Aorta (tissue), 5 donors: ENCODE measurements around the gene SLC44A4. TPM values are rescaled to one million over a fixed set of nuclear protein-coding genes. Genes with fewer than 3 reads are reported as not detected.
A peak's percentile ranks its signal among the peaks of the same experiment; 100 is the strongest.
"Not testable (repeated sequence)": the region's sequence is repeated elsewhere in the genome, so short reads cannot be mapped to it uniquely, and the experiment has no call there.

Experiments used
- ATAC-seq: fragments of 200-7000 bp; cut with Tn5 transposase; one replicate; pipeline ENCODE4 v1.9.1; 2022; ENCODE audit warnings: moderate library complexity; ENCODE audit not compliant: low FRiP score
- DNase-seq, 2 donors: peaks; one replicate each; pipeline ENCODE4 v3.0.0-alpha.2; 2020
- H3K27ac ChIP-seq, 2 donors: one replicate each; pipeline ENCODE4 v1.5.1; 2013; ENCODE audit warnings: low read length in 2 of 2, mild to moderate bottlenecking in 2 of 2, moderate library complexity in 2 of 2, control low read depth in 1 of 2, inconsistent platforms in 1 of 2, low read depth in 1 of 2
- H3K27me3 ChIP-seq, 2 donors: one replicate each; pipeline ENCODE4 v1.6.1; 2013; ENCODE audit warnings: control low read depth in 1 of 2, low read length in 1 of 2, mild to moderate bottlenecking in 1 of 2, moderate library complexity in 1 of 2; ENCODE audit not compliant: insufficient read depth in 2 of 2, control insufficient read depth in 1 of 2
- H3K36me3 ChIP-seq, 2 donors: one replicate each; pipeline ENCODE4 v1.6.1; 2013; ENCODE audit warnings: control low read depth in 1 of 2, low read length in 1 of 2, mild to moderate bottlenecking in 1 of 2; ENCODE audit not compliant: insufficient read depth in 2 of 2, control insufficient read depth in 1 of 2
- H3K4me1 ChIP-seq, 2 donors: one replicate each; pipeline ENCODE4 v1.6.1; 2013; ENCODE audit warnings: low read length in 2 of 2, control low read depth in 1 of 2, mild to moderate bottlenecking in 1 of 2, moderate library complexity in 1 of 2; ENCODE audit not compliant: insufficient read depth in 2 of 2, control insufficient read depth in 1 of 2
- H3K4me3 ChIP-seq, 2 donors: one replicate each; pipeline ENCODE4 v1.5.1; 2013; ENCODE audit warnings: low read length in 2 of 2, control low read depth in 1 of 2, mild to moderate bottlenecking in 1 of 2
- H3K9me3 ChIP-seq: one replicate; pipeline ENCODE4 v1.6.1; 2013; ENCODE audit warnings: mild to moderate bottlenecking, low read length; ENCODE audit not compliant: control insufficient read depth
- WGBS, 2 donors: extraction: QIAGEN DNeasy Blood & Tissue Kit; methylation state at CpG; one replicate each; pipeline ENCODE4 v1.1.7; 2013; 5-methylcytosine and 5-hydroxymethylcytosine counted together
- intact Hi-C, 2 donors: fragments of 100-400 bp; cut with DNase I; formaldehyde crosslinking; loops; one replicate each; pipeline versions ENCODE4 v1.14.2 to v1.15.0; 2022
- polyA plus RNA-seq, 2 donors: library from polyadenylated mRNA; stranded (reverse); fragments of 200-250 nt; gene quantifications; one replicate each; pipeline ENCODE4 v1.2.3, GENCODE V29; 2013
- total RNA-seq, 2 donors: library from RNA; stranded (reverse); fragmentation: NEBNext Ultra II Directional; extraction: Animal tissue kit (Norgen Biotek cat#: 25700); gene quantifications; one replicate each; pipeline ENCODE4 v1.2.1, GENCODE V29; 2021
- donor health status: healthy with polysubstance abuse.
- donor health status: Bipolar disorder and iron deficiency.
- donor health status: DM: no; HTN: no; CAD: no.
- donor health status: DM: no; HTN: no; CAD: no.
- donor health status: DM: yes; HTN: yes; CAD: no.

The SLC44A4 gene
- total and polyA plus RNA-seq, 4 donors, result 0.31 to 12.0 (median 1.0) TPM

DNA sequence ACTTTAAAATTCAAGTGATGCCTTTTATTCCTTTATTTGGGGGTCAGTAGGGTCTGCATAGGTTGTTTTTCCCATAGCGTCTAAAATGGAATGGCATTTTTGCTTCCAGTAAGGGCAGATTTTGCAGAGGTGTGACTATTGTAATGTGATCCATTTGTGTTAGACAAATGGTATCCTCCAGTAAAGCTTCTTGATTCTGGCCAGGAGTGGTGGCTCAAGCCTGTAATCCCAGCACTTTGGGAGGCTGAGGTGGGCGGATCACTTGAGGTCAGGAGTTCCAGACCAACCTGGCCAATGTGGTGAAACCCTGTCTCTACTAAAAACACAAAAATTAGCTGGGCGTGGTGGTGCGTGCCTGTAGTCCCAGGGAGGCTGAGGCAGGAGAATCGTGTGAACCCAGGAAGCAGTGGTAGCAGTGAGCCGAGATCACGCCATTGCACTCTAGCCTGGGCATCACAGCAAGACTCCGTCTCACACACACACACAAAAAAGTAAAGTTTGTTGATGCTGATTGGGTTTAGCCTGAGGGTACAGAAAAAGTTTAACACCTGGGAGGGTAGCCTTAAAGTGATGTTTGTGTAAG is 60.8 kb downstream of the SLC44A4 start:
- H3K4me1 ChIP-seq, H3K27me3 ChIP-seq, H3K36me3 ChIP-seq, H3K27ac ChIP-seq, ATAC-seq, intact Hi-C loops, H3K9me3 ChIP-seq: not testable (repeated sequence)
- H3K4me3 ChIP-seq, result peak overlapping the region; percentile 41 to 49
- WGBS, 2 donors, result 28 to 40% methylated on average over 8 of the region's 8 CpGs
- peak; percentile 31 to 40 for DNase-seq

GRCh38 chr6:31817133-31817928 is 61.5 kb downstream of the SLC44A4 start:
- 35 to 54% methylated on average over 15 of the region's 37 CpGs for WGBS, 2 donors
- peak overlapping the region; percentile 41 to 49 for H3K4me3 ChIP-seq
- H3K4me1 ChIP-seq, H3K9me3 ChIP-seq, H3K27me3 ChIP-seq, H3K36me3 ChIP-seq, intact Hi-C loops, H3K27ac ChIP-seq, ATAC-seq: not testable (repeated sequence)
- peak in 1 of 2 donors; percentile 64 for DNase-seq

GRCh38 chr6:31815025-31815838 is 63.6 kb downstream of the SLC44A4 start, which contains the start of the genes HSPA1A and HSPA1L:
TSS of gene HSPA1A (plus strand) at chr6:31815543. CDS start at chr6:31815757, 214 bp downstream.
TSS of gene HSPA1L (minus strand) at chr6:31815283. CDS start at chr6:31811972, 3,311 bp downstream.
- peak within 1 kb of the TSS; percentile 36 to 39 for H3K4me3 ChIP-seq
- H3K27ac ChIP-seq, result peak within 1 kb of the TSS; percentile 78 to 99
- intact Hi-C loops, result no loop called here
- peak; percentile 90 for ATAC-seq
- peaks cover 0 to 4% of the 10 kb centered on the region in 2 donors for H3K4me1 ChIP-seq
- WGBS, 2 donors, result 1% methylated on average over 56 of the region's 56 CpGs
- peak; percentile 98 for DNase-seq
- H3K36me3 ChIP-seq, result no peaks in the 10 kb centered on the region
- H3K27me3 ChIP-seq, result no peaks in the 10 kb centered on the region
- no peaks in the 10 kb centered on the region for H3K9me3 ChIP-seq

DNA sequence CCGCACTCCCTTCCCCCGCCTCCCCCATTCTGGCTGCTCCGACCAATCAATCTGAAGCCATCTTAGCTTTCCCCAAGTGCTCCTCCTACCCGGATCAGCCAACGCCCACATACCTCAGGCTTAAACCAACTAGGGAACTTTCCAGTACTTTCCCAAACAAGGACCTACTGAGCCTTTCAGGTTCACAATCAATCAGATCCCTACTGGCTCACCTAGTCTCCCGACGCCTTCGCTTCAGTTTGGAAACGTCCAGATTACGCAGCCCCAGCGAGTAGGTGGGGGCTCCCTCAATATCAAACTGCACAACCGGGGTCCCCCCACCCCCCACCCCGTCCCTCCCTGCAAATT is 64.1 kb downstream of the SLC44A4 start:
- peaks cover 0 to 4% of the 10 kb centered on the region in 2 donors for H3K4me1 ChIP-seq
- H3K9me3 ChIP-seq, result no peaks in the 10 kb centered on the region
- intact Hi-C loops, result no loop called here
- peak; percentile 87 for ATAC-seq
- no peaks in the 10 kb centered on the region for H3K27me3 ChIP-seq
- no peaks in the 10 kb centered on the region for H3K36me3 ChIP-seq
- peak overlapping the region; percentile 27 to 36 for H3K4me3 ChIP-seq
- H3K27ac ChIP-seq, result peak overlapping the region; percentile 65 to 90
- WGBS, 2 donors, result 0% methylated on average over 13 of the region's 13 CpGs
- DNase-seq, result peak; percentile 98

DNA sequence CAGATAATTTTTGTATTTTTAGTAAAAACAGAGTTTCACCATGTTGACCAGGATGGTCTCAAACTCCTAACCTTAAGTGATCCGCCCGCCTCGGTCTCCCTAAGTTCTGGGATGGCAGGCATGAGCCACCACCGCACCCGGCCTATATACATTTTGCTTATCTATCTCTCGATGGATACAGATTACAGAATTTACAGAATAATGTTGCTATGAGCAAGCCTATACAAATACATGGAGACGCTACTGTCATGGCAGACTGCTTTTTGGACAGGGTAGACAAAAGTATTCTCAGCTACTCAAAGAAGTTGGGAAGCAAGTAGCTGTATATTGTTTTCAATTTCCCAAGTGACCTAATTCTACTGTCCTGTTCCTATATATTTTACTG is 65.3 kb downstream of the SLC44A4 start:
- peaks cover 0 to 4% of the 10 kb centered on the region in 2 donors for H3K4me1 ChIP-seq
- H3K36me3 ChIP-seq, result no peaks in the 10 kb centered on the region
- no peaks in the 10 kb centered on the region for H3K9me3 ChIP-seq
- H3K27me3 ChIP-seq, result no peaks in the 10 kb centered on the region
- H3K27ac ChIP-seq, result peak overlapping the region in 1 of 2 donors; percentile 81
- no peak overlapping the region for H3K4me3 ChIP-seq
- no peak for ATAC-seq
- 92 to 95% methylated on average over 7 of the region's 7 CpGs for WGBS, 2 donors
- DNase-seq, result peak in 1 of 2 donors; percentile 51
- intact Hi-C loops, result no loop called here

Other genes with a start within 250 kb of the SLC44A4 start
Only the 30 nearest of the 35 such genes appear.
- 10 to 100 TPM; 10.9 to 16.5 TPM for gene GPANK1, start 214.0 kb downstream of the SLC44A4 start, total RNA-seq
- gene GPANK1, start 214.0 kb downstream of the SLC44A4 start, polyA plus RNA-seq, result 10 to 100 TPM; 15.9 to 22.8 TPM
- 100 to 1,000 TPM; 100 to 106 TPM for gene CSNK2B, start 212.9 kb downstream of the SLC44A4 start, total RNA-seq
- 100 to 1,000 TPM; 122 to 191 TPM for gene CSNK2B, start 212.9 kb downstream of the SLC44A4 start, polyA plus RNA-seq
- gene LY6G5B, start 209.0 kb downstream of the SLC44A4 start, total RNA-seq, result 10 to 100 TPM; 19.6 to 20.8 TPM
- 10 to 100 TPM in 1 of 2 donors, 1 to 10 TPM in 1; 1.6 to 25.1 TPM for gene LY6G5B, start 209.0 kb downstream of the SLC44A4 start, polyA plus RNA-seq
- 1 to 10 TPM; 1.2 to 3.3 TPM for gene LY6G5C, start 197.9 kb downstream of the SLC44A4 start, total RNA-seq
- 1 to 10 TPM; 3.3 to 5.9 TPM for gene LY6G5C, start 197.9 kb downstream of the SLC44A4 start, polyA plus RNA-seq
- gene ABHD16A, start 175.7 kb downstream of the SLC44A4 start, total RNA-seq, result 10 to 100 TPM; 41.8 to 48.1 TPM
- 10 to 100 TPM; 12.9 to 50.1 TPM for gene ABHD16A, start 175.7 kb downstream of the SLC44A4 start, polyA plus RNA-seq
- not detected for gene LY6G6F, start 172.1 kb downstream of the SLC44A4 start, total RNA-seq
- gene LY6G6F, start 172.1 kb downstream of the SLC44A4 start, polyA plus RNA-seq, result not detected
- gene LY6G6D, start 163.6 kb downstream of the SLC44A4 start, total RNA-seq, result not detected
- not detected for gene LY6G6D, start 163.6 kb downstream of the SLC44A4 start, polyA plus RNA-seq
- not detected for gene LY6G6C, start 157.3 kb downstream of the SLC44A4 start, total RNA-seq
- gene LY6G6C, start 157.3 kb downstream of the SLC44A4 start, polyA plus RNA-seq, result not detected
- under 1 TPM; 0.84 to 0.96 TPM for gene MPIG6B, start 155.6 kb downstream of the SLC44A4 start, total RNA-seq
- gene MPIG6B, start 155.6 kb downstream of the SLC44A4 start, polyA plus RNA-seq, result not detected
- 100 to 1,000 TPM; 122 to 133 TPM for gene DDAH2, start 149.7 kb downstream of the SLC44A4 start, total RNA-seq
- 100 to 1,000 TPM; 118 to 189 TPM for gene DDAH2, start 149.7 kb downstream of the SLC44A4 start, polyA plus RNA-seq
- gene CLIC1, start 142.5 kb downstream of the SLC44A4 start, total RNA-seq, result 100 to 1,000 TPM; 303 to 322 TPM
- gene CLIC1, start 142.5 kb downstream of the SLC44A4 start, polyA plus RNA-seq, result 100 to 1,000 TPM; 331 to 368 TPM
- 10 to 100 TPM in 1 of 2 donors, 1 to 10 TPM in 1; 5.9 to 15.1 TPM for gene MSH5, start 139.0 kb downstream of the SLC44A4 start, total RNA-seq
- gene MSH5, start 139.0 kb downstream of the SLC44A4 start, polyA plus RNA-seq, result 1 to 10 TPM in 1 of 2 donors, not detected in 1; 7.0 TPM
- gene SAPCD1, start 116.3 kb downstream of the SLC44A4 start, total RNA-seq, result 1 to 10 TPM in 1 of 2 donors, under 1 TPM in 1; 0.68 to 2.9 TPM
- gene SAPCD1, start 116.3 kb downstream of the SLC44A4 start, polyA plus RNA-seq, result 1 to 10 TPM in 1 of 2 donors, not detected in 1; 3.2 TPM
- gene VWA7, start 101.7 kb downstream of the SLC44A4 start, total RNA-seq, result 1 to 10 TPM in 1 of 2 donors, under 1 TPM in 1; 0.58 to 1.3 TPM
- under 1 TPM in 1 of 2 donors, not detected in 1; 0.23 TPM for gene VWA7, start 101.7 kb downstream of the SLC44A4 start, polyA plus RNA-seq
- gene VARS1, start 83.2 kb downstream of the SLC44A4 start, total RNA-seq, result 10 to 100 TPM; 44.4 to 49.6 TPM
- gene VARS1, start 83.2 kb downstream of the SLC44A4 start, polyA plus RNA-seq, result 10 to 100 TPM in 1 of 2 donors, 1 to 10 TPM in 1; 9.8 to 26.4 TPM
- 10 to 100 TPM; 32.4 to 33.4 TPM for gene LSM2, start 72.0 kb downstream of the SLC44A4 start, total RNA-seq
- 10 to 100 TPM; 41.7 to 42.2 TPM for gene LSM2, start 72.0 kb downstream of the SLC44A4 start, polyA plus RNA-seq
- 1 to 10 TPM; 1.9 TPM for gene HSPA1L, start 63.7 kb downstream of the SLC44A4 start, total RNA-seq
- 1 to 10 TPM; 1.3 to 2.1 TPM for gene HSPA1L, start 63.7 kb downstream of the SLC44A4 start, polyA plus RNA-seq
- 100 to 1,000 TPM; 194 to 454 TPM for gene HSPA1A, start 63.5 kb downstream of the SLC44A4 start, total RNA-seq
- gene HSPA1A, start 63.5 kb downstream of the SLC44A4 start, polyA plus RNA-seq, result 10 to 100 TPM; 55.1 to 98.7 TPM
- 100 to 1,000 TPM; 155 to 332 TPM for gene HSPA1B, start 51.3 kb downstream of the SLC44A4 start, total RNA-seq
- gene HSPA1B, start 51.3 kb downstream of the SLC44A4 start, polyA plus RNA-seq, result 10 to 100 TPM; 23.2 to 61.1 TPM
- gene NEU1, start 16.2 kb downstream of the SLC44A4 start, total RNA-seq, result 10 to 100 TPM; 23.9 to 24.6 TPM
- gene NEU1, start 16.2 kb downstream of the SLC44A4 start, polyA plus RNA-seq, result 10 to 100 TPM; 20.3 to 23.7 TPM
- 10 to 100 TPM; 23.6 to 40.4 TPM for gene EHMT2, start 18.7 kb upstream of the SLC44A4 start, total RNA-seq
- 10 to 100 TPM; 16.7 to 56.8 TPM for gene EHMT2, start 18.7 kb upstream of the SLC44A4 start, polyA plus RNA-seq
- gene ZBTB12, start 23.1 kb upstream of the SLC44A4 start, total RNA-seq, result 1 to 10 TPM; 1.8 to 4.9 TPM
- gene ZBTB12, start 23.1 kb upstream of the SLC44A4 start, polyA plus RNA-seq, result 1 to 10 TPM; 1.2 to 3.4 TPM
- gene C2, start 48.7 kb upstream of the SLC44A4 start, total RNA-seq, result 10 to 100 TPM; 20.8 to 46.6 TPM
- 10 to 100 TPM in 1 of 2 donors, 1 to 10 TPM in 1; 5.6 to 16.7 TPM for gene C2, start 48.7 kb upstream of the SLC44A4 start, polyA plus RNA-seq
- 100 to 1,000 TPM in 1 of 2 donors, 10 to 100 TPM in 1; 56.7 to 141 TPM for gene CFB, start 67.1 kb upstream of the SLC44A4 start, total RNA-seq
- gene CFB, start 67.1 kb upstream of the SLC44A4 start, polyA plus RNA-seq, result 10 to 100 TPM; 26.4 to 90.4 TPM
- 10 to 100 TPM; 42.2 to 55.5 TPM for gene NELFE, start 80.0 kb upstream of the SLC44A4 start, total RNA-seq
- 10 to 100 TPM; 61.9 to 71.5 TPM for gene NELFE, start 80.0 kb upstream of the SLC44A4 start, polyA plus RNA-seq
- 10 to 100 TPM; 53.8 to 90.3 TPM for gene SKIC2, start 80.2 kb upstream of the SLC44A4 start, total RNA-seq
- 100 to 1,000 TPM in 1 of 2 donors, 10 to 100 TPM in 1; 26.7 to 188 TPM for gene SKIC2, start 80.2 kb upstream of the SLC44A4 start, polyA plus RNA-seq
- gene DXO, start 93.1 kb upstream of the SLC44A4 start, total RNA-seq, result 10 to 100 TPM; 20.2 to 20.5 TPM
- gene DXO, start 93.1 kb upstream of the SLC44A4 start, polyA plus RNA-seq, result 10 to 100 TPM in 1 of 2 donors, 1 to 10 TPM in 1; 5.1 to 41.7 TPM
- 100 to 1,000 TPM; 146 to 258 TPM for gene C4A, start 103.1 kb upstream of the SLC44A4 start, total RNA-seq
- gene C4A, start 103.1 kb upstream of the SLC44A4 start, polyA plus RNA-seq, result 10 to 100 TPM in 1 of 2 donors, 1 to 10 TPM in 1; 7.4 to 43.6 TPM
- gene C4B, start 135.8 kb upstream of the SLC44A4 start, total RNA-seq, result 100 to 1,000 TPM; 149 to 225 TPM
- gene C4B, start 135.8 kb upstream of the SLC44A4 start, polyA plus RNA-seq, result 10 to 100 TPM; 10.8 to 49.3 TPM
- gene CYP21A2, start 159.4 kb upstream of the SLC44A4 start, total RNA-seq, result 1 to 10 TPM; 2.2 to 2.3 TPM
- gene CYP21A2, start 159.4 kb upstream of the SLC44A4 start, polyA plus RNA-seq, result 1 to 10 TPM in 1 of 2 donors, not detected in 1; 3.6 TPM